ENCODE measurements around the gene TRIO.

The TRIO gene

DNA sequence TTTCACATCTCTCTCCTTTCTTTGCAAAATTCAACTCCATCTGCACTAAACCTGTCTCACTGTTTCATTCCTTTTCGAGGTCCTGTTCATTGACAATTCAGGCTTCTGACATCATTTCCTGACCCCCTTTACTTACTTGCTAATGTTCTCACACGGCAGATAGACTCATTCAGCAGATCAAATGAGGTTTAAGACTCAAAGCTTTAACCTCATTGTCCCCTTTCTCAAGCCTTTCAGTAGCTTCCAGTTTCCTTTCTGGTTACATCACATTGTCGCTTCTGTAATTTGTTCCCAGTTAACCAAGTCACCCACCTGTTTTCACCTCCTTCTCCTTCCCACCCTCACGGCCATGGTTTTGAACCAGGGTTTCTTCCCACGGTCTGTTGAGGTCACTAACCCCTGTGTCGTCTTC lies 295.1 kb downstream of the TRIO start:
- DNase-seq (ENCODE audit: low spot score), result no peak

DNA sequence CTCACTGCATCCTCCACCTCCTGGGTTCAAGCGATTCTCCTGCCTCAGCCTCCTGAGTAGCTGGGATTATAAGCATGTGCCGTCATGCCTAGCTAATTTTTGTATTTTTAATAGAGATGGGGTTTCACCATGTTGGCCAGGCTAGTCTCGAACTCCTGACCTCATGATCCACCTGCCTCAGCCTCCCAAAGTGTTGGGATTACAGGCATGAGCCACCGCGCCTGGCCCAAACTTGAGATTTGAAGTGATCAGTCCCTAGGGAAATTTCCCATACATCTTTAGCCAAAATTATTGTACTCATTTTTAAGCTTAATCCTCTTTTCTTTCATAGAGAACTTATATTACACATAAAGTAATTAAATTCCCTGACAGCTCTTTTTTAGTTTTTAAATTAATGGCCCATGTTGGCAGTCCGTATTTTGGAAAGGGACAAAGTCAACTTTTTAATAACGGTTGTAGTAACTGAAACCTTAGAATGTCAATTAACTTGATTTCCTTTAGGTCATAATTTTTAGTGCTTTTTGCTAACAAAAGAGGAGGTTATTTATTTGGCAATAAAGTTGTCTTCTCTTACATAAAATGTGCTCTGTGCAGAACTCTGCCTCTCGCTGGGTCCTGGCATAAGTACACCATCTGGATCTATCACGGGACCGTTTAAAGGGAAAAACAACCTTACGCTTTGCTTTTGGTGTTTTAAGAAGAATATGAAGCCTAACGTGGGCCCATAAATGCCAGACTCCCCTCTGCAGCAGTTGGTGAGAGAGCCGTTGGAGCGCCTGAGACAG lies 296.1 kb downstream of the TRIO start:
- DNase-seq (ENCODE audit: low spot score), result no peak

DNA sequence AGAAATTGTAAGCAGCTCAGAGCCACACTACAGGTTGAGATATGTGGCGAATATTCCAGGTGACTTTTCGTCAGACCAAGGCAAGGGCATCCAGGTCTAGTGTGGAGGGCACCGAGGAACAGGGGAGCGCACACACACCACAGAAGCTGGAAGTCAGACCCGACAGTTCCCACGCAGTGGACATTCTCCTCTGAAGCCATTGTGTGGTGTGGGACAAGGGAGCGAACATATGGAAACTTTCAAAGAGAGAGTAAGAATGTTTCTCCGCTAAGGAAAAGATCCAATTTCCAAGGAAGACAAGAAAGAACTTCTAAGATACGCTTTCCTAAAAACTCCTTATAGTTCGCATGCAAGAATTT lies 297.1 kb downstream of the TRIO start:
- no peak for DNase-seq (ENCODE audit: low spot score)

DNA sequence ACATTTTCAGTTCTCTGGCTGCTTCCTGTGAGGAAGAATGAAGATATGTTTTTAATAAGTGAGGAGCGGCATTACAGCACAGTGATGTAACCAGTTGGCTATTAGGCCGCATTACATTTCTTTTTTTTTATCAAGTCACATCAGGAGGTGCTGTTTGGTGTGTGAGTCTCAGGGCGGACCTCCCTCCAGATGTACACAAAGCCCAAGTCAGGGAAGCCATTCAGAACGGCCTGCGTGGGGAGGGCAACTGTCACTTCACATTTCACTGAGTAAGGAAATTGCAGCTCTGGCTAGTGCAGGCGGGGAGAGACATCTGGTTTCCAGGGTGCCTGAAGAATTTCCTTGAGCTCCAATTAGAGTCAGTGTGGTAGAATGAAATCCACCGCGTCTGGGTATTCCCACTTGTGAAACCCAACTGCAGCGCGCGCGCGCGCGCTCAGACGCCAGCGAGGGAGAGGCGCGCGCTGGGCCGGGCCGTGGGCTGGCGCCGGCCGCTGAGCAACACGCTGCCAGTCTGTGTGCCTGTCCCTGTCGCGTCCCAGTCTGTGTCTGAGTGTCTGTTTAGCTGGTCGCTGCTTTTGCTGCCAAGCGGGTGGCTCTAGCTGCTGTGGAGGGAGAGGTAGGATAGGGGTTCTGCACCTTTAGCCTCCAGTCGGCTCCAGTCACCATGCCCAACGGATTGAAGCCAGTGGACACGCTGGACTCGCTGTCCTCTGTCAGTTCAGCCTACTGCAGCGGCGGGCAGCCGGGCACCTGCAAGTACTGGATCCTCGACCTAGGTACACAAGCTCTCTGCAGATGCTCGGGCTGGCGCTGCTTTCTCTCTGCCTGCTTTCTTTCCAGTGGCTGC lies 297.7 kb downstream of the TRIO start:
- DNase-seq (ENCODE audit: low spot score), result no peak

DNA sequence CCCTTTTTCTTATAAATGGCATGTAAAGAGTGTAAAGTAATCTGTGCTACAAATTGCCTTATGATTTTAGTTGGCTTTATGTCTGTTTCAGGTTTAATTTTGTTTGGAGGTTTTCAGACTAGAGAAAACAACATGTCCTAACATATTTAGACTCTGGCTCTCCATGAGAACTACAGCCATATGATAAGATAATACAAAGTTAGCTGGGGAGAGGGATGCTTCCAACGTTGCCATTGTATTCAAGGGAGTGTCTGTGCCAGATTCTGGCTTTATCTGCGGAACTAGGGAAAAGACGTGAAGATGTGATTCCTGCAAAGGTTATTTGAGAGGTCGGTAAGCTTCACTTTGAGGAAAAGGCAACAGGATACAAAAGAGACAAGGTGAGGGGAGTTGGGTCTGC lies 298.5 kb downstream of the TRIO start:
- no peak for DNase-seq (ENCODE audit: low spot score)

DNA sequence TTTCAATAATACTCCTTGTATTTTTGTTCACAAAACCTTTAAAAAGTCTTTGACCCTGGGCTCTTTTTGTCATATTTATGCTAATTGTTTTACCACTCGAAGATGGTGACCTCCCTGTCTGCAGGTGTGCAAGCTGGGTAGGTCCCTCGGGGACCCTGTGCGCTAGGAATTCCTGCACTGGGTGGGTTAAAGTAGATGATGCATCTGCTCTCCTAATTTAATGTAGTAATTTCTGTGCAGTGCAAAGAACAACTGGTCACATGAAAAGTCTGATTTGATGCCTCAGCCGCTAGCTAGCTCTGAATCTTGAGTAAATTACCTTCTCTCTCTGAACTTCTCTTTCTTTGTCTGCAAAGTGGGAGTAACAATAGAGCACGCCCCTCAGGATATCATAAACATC lies 299.4 kb downstream of the TRIO start:
- DNase-seq (ENCODE audit: low spot score), result no peak

DNA sequence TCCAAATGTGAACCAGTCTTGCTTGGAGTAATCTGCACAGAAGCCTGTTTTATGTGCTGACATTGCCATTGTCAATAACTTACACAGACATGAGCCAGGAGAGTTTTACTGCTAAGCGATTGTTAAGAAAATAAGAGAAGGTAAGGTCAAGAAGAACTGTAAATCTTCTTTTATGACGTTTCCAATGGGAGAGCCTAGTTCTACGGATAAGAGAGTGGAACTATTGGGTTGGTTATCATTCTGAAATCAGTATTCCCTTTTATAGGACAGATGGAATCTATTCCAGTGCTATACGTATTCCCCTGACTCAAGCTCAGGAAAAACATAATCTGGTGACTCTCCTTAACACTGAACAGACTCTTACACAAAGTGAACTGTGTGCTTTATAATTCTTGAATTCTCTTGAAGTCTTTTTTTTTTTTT lies 300.5 kb downstream of the TRIO start:
- no peak for DNase-seq (ENCODE audit: low spot score)

DNA sequence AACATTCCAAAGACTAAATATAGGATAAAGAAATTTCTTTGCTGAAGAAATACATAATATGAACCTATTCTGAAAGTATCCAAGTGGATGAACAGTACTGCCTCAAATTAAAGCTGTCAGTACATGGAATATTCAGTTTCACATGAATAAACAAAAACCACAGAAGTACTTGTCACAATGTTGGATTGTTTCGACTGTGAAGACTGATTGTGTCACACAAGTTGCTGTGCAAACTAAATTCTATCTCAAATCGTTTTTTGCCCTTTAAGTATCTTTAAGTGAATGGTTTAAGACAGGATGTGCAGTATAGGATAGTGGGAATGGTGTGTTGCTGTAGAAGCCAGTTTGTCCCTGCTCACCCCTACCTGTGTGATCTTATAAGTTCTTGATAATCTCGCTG lies 301.0 kb downstream of the TRIO start:
- DNase-seq (ENCODE audit: low spot score), result no peak

DNA sequence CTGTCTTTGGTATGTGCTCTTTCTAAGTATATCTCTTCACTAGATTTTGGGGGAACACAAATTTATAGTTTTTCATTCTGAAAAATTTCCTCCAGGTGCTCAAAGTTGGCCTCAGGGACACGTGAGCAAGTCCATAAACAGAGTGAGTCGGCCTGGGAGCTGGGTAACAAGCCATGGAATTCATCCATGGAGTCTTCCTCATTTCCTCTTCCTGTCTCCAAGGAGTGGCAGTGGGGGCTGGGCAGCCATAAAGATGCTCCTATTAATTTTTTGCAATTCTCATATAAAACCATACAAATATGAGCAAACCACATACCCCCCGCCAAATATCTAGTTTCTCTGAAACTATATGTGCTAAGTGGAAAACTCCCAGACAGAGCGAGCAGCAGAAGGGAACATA lies 301.9 kb downstream of the TRIO start:
- peak; percentile 71 for DNase-seq (ENCODE audit: low spot score)

DNA sequence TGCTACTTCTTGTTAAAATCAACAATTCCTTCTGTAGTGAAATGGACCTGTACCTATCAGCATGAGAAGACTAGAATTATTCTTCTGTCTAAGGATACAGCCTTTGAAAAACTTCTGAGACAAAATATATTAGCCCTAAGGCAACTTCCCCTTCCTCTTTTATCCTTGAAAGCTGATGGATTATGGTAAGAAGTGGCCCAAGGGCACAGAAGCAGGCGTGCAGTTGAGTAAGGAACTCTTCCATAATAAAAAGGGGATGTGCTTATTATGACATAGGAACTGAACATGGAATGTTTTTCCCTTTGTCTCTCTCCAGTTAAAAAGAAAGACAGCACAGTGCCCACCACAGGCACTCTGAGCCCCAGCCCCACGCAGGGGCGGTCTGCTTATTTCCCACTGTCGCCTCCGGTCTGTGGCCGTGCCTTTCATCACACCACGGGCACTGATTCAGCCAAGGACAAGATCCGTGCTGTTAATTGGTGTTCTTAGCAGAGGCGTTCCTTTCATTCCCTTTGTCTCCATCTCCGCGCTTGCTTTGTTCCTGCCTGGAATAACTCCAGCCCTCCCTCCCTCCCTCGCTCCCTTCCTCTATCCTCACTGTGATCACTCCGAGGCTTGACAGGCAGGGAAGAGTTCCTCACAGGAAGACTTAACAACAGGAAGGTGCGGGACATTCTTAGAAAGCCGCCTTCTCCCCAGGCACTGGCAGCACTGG lies 302.6 kb downstream of the TRIO start:
- peak; percentile 44 for DNase-seq (ENCODE audit: low spot score)

DNA sequence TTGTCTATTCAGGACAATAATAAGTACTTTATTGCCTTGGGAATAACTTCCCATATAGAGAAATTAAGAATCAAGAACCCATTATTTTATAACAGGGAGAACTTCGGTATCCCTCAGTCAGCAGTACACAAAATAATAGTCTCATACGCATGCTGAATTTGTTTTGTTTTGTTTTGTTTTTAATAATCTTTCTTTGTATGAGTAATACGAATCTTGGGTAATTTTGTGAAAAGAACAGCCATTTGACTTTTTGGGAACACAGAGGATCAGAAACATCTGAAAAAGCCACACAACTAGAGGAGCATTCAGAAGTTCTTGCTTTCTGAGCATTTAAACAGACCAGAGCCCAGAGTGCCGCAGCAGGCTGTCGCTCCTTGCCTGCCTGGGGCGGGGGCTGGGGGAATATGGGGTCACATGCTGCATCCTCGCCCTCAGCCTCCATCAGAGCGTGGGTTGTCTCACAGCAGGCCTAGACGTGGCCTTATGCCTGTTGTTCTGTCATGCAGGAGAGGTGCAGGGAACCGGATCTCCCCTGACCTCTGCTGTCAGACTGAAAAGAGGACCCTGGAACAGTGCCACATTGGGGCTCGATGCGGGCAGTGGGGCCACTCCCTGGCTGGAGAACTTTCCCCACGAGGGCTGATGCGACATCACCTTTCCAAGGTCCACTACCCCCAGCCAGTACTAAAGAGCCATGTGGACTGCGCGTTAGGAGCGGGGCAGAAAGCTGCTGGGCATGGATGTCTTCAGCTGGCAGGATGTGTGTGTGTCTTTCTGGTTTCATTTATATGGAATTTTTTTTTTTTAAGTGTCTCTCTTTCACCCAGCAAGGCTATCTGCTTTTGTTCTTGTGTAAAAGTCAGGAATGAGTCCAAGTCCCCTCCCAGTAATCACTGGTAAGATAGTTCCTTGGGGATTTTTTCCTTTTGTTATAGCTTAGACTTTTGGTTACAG lies 305.1 kb downstream of the TRIO start:
- peak; percentile 49 for DNase-seq (ENCODE audit: low spot score)

DNA sequence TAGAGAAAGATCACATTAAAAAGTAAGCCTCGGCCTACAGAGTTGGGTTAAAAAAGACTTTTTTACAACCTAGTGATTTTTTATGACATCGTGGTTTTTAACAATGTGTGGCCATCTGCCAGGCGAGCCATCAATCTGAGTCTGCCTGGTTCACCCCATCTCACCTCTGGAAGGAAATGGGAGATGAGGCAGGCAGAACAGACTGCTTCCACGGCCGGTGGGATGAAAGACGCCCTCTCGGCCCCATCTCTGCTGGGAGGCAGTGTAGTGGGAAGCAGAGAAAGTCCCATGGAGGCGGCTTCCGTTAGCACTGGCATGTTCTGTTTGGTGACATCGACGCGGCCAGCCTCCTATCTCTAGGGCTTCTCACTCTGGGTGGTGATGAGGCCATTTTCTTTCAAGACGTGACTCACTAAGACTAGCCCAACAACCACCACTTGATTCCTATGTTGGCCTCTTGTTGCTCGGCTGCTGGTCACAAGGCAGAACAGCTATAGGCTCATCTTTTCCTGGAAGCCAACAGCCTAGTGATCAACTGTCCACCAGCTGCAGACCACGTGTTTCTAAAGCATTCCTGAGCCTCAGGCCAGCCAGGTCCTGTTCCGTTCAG lies 306.0 kb downstream of the TRIO start:
- peak; percentile 91 for DNase-seq (ENCODE audit: low spot score)

DNA sequence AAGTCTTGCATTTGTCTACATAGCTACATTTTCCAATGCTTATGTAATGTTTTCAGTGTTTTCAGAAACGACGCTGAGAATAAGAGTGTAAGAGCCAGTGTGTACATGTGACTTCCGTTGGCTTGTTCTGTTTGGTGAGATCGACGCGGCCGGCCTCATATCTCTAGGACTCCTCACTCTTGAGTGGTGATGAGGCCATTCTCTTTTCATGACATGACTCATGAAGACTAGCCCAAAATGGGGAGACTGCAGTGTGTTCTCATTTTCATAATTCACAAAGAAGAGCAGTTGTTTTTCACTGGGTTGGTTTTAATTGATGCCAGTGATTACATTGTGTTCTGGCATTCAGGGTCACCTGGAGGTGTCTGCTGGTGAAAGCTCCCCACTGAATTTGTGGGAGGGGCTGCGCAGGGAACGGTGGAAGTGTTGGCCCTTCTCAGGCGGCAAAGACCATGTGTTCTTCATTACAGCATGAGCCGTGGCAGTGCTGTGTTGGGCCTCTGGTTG lies 306.9 kb downstream of the TRIO start:
- no peak for DNase-seq (ENCODE audit: low spot score)

DNA sequence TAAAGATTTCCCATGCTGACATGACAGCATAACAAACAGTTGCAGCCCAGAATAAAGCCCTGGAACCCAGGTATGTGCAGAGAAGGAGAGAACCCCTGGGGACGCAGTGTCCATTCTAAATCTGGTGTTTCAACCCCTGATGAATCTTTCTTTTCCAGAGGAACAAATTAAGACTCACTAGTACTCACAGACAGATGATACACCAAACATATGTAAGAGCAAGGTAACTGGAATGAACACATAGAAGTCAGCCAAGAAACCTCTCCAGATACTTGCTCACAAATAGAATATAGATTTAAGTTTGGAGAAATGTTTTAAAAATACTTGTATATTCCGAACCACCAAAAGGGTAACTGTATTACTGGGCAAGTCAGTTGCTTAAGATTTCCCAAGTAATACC lies 307.6 kb downstream of the TRIO start:
- DNase-seq (ENCODE audit: low spot score), result no peak

DNA sequence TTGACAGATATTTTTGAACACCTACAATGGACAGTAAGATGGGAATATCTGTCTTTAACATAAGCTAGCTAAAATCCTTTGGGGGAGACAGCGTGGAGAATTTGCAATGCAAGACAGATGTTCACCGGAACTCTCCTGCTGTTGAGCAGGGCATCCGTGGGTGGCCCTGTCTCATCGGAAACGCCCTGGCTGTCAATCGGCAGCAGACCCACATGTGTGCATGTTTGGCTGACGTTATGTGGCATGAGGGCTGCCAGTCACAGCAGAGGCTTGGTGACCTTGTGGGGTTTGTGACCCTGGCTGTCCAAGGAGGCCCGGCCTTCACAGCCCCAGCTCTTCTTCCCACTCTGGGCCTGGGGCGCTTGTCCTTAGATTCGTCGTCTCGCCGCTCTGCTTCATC lies 308.7 kb downstream of the TRIO start:
- DNase-seq (ENCODE audit: low spot score), result no peak

DNA sequence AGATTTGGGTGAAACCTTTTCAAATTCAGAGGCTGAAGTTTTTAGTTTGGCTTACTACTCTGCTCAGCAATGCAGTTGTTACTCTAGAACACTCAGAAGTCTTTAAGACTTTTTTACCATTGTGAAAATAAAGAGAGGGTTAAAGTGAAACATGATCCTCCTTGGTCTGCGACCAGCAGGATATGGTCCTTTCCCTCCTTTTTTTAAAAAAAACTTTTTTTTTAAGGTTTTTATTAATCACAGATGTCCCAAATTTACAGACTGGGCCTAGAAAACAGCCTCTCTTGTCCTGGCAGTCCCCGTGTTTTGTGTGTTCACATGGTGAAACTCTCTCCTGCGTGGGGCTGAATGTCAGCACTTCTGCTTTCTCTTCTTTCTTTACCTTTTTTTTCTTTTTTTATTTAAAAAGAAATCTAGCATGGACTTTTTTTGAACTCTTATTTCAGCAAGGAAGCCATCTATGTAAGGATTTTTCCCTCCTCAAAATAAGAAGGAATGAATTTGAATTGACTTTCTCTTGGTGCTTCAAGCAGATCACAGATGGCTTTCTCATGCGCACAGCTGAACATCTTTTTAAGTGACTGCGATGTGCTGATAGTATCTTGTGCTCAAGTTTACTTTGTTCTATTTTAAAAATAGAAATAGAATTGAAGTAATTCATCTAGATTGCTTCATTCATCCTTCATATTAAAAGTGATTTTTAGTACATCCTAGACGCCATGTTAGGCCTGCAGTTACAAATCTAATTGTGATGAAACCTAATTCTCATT lies 309.7 kb downstream of the TRIO start:
- no peak for DNase-seq (ENCODE audit: low spot score)

DNA sequence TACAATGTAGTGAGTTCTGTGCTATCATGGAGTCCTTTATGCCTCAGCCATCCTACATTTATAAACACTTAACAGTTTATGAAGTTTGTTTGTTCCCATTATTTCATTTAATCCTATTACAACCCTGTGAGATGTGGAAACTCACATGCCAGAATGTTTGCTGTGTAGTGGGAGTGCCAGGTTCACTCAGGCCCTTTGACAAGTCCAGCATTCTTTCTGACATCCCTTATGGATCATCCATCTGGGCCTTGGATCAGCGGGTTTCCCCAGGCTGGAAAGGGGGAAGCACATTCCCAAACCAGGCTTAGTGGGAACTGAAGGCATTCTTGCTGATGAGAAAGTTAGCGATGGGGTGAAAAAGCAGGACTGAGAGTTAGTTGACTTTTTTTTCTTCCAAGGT lies 310.3 kb downstream of the TRIO start:
- DNase-seq (ENCODE audit: low spot score), result no peak

DNA sequence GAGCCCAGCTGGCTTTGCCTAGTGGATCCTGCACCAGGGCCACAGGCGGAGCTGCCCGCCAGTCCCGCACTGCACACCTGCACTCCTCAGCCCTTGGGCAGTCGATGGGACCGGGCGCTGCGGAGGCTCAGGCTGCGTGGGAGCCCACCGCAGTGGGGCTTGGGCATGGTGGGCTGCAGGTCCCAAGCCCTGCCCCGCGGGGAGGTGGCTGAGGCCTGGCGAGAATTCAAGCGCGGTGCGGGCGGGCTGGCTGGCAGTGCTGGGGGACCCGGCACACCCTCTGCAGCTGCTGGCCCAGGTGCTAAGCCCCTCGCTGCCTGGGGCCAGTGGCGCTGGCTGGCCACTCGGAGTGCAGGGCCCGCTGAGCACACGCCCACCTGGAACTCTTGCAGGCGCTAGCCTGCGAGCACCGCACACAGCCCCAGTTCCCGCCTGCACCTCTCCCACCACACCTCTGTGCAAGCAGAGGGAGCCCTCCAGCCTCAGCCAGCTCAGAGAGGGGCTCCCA lies 312.7 kb downstream of the TRIO start:
- DNase-seq (ENCODE audit: low spot score), result no peak

DNA sequence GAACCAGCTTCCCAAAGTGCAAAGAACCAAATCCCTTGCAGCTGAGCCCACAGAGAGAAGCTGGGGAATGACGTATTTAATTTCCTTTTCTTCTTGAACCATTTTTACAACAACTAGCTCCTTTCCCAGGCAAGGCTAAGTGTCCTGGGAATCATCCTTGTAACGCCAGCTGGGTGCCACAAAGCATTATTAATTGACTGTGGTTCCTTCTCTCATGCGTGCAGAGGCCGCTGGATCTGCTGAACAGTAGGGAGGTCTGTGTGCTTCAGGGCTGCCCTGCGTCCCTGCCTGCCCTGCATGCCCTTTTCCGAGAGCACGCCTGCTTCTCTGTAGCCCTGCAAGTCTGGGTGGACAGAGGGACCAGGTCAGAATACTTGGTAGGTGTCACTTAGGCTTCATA lies 314.3 kb downstream of the TRIO start:
- DNase-seq (ENCODE audit: low spot score), result no peak

DNA sequence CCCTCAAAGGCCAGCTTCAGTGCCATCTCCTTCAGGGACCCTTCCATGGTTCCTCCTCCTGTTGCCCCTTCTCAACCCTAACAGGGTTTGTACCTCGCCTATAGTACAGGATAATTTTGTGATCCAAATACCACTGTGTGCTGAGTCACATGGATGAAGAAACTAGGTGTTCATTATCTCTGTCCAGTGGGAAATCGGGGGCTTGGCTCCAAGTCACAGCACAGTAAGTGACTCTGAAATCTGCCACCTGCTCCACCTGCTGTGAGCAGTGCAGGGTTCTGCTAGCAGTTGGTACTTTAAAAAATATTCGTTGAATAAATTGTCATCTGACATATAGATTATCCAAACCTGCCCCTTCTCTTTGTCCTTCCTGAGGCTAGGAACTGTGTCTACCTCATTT lies 315.3 kb downstream of the TRIO start:
- no peak for DNase-seq (ENCODE audit: low spot score)

All from kidney capillary endothelial cell (primary cell).